CD14-positive monocyte (primary cell): Measurements from ENCODE around the gene HENMT1. TPM values are rescaled to one million over a fixed set of nuclear protein-coding genes. Genes with fewer than 3 reads are reported as not detected.

Source experiments
- DNase-seq, 3 donors: peaks; one replicate each; pipeline ENCODE4 v3.0.0-alpha.2; 2011 to 2022
- H2AFZ ChIP-seq: 2 replicates; pipeline ENCODE4 v1.6.0; 2012; ENCODE audit warnings: mild to moderate bottlenecking, low read depth, low read length, inconsistent platforms; ENCODE audit not compliant: insufficient read depth, poor library complexity, severe bottlenecking
- H3K27ac ChIP-seq, 2 donors: 1 replicate in 1 of 2; 2 replicates in 1 of 2; pipeline ENCODE4 v1.5.1; 2012 to 2013; ENCODE audit warnings: low read length in 2 of 2, control low read depth in 1 of 2, inconsistent platforms in 1 of 2, low read depth in 1 of 2, mild to moderate bottlenecking in 1 of 2
- H3K27me3 ChIP-seq, 2 donors: one replicate each; pipeline versions ENCODE4 v1.6.0 to v1.6.1; 2011 to 2013; ENCODE audit warnings: low read length in 2 of 2; ENCODE audit not compliant: control insufficient read depth in 2 of 2, insufficient read depth in 2 of 2
- H3K36me3 ChIP-seq, 2 donors: replicated peaks in 1 of 2; 1 replicate in 1 of 2; 2 replicates in 1 of 2; pipeline versions ENCODE4 v1.5.1 to v1.6.1; 2012 to 2013; ENCODE audit warnings: low read length in 2 of 2, control low read depth in 1 of 2, inconsistent platforms in 1 of 2, mild to moderate bottlenecking in 1 of 2; ENCODE audit not compliant: insufficient read depth in 2 of 2, control insufficient read depth in 1 of 2
- H3K4me1 ChIP-seq, 2 donors: 1 replicate in 1 of 2; 2 replicates in 1 of 2; pipeline versions ENCODE4 v1.5.1 to v1.6.1; 2012 to 2013; ENCODE audit warnings: low read length in 2 of 2, control low read depth in 1 of 2, inconsistent platforms in 1 of 2, mild to moderate bottlenecking in 1 of 2, moderate library complexity in 1 of 2; ENCODE audit not compliant: insufficient read depth in 2 of 2, control insufficient read depth in 1 of 2
- H3K4me2 ChIP-seq: replicated peaks from 2 replicates; pipeline ENCODE3; 2012; ENCODE audit warnings: low read length, moderate library complexity, mild to moderate bottlenecking; ENCODE audit not compliant: poor library complexity, severe bottlenecking; ENCODE audit errors: extremely low read depth
- H3K4me3 ChIP-seq, 3 experiments: fragments of 200-600 bp in 1 of 3; sonication (generic) in 1 of 3; replicated peaks in 1 of 3; 1 replicate in 2 of 3; 2 replicates in 1 of 3; pipeline ENCODE4 v1.5.1; 2011 to 2013; ENCODE audit warnings: low read length in 3 of 3, mild to moderate bottlenecking in 3 of 3, control low read depth in 2 of 3, low read depth in 2 of 3, inconsistent platforms in 1 of 3, moderate library complexity in 1 of 3
- H3K79me2 ChIP-seq: 2 replicates; pipeline ENCODE4 v1.6.0; 2012; ENCODE audit warnings: mild to moderate bottlenecking, control low read depth, inconsistent platforms, low read length, moderate library complexity; ENCODE audit not compliant: insufficient read depth
- H3K9ac ChIP-seq: 2 replicates; pipeline ENCODE4 v1.6.0; 2017; ENCODE audit warnings: low read length, mild to moderate bottlenecking; ENCODE audit not compliant: insufficient read depth, poor library complexity, severe bottlenecking
- H3K9me3 ChIP-seq, 2 donors: replicated peaks in 1 of 2; 1 replicate in 1 of 2; 2 replicates in 1 of 2; pipeline versions ENCODE4 v1.5.1 to v1.6.1; 2012 to 2013; ENCODE audit warnings: low read length in 2 of 2, control low read depth in 1 of 2; ENCODE audit not compliant: control insufficient read depth in 1 of 2, insufficient read depth in 1 of 2
- H4K20me1 ChIP-seq: 2 replicates; pipeline ENCODE4 v1.6.0; 2012; ENCODE audit warnings: mild to moderate bottlenecking, low read length, control low read depth, moderate library complexity; ENCODE audit not compliant: insufficient read depth
- H3K27ac Mint-ChIP-seq, 7 donors: one replicate each; pipeline ENCODE4 v1.8.0; 2020; ENCODE audit warnings: mild to moderate bottlenecking in 7 of 7, mixed read lengths in 7 of 7, moderate library complexity in 6 of 7, inconsistent platforms in 2 of 7
- H3K27me3 Mint-ChIP-seq, 3 donors: one replicate each; pipeline ENCODE4 v1.8.0; 2021 to 2022; ENCODE audit warnings: low read depth in 3 of 3, mild to moderate bottlenecking in 3 of 3, mixed read lengths in 3 of 3, moderate library complexity in 3 of 3, inconsistent platforms in 1 of 3
- H3K36me3 Mint-ChIP-seq, 2 donors: one replicate each; pipeline ENCODE4 v1.8.0; 2020; ENCODE audit warnings: mixed read lengths in 2 of 2, inconsistent platforms in 1 of 2, mild to moderate bottlenecking in 1 of 2
- H3K4me1 Mint-ChIP-seq: one replicate; pipeline ENCODE4 v1.8.0; 2020; ENCODE audit warnings: mild to moderate bottlenecking, mixed read lengths
- H3K4me3 Mint-ChIP-seq, 2 donors: one replicate each; pipeline ENCODE4 v1.8.0; 2020; ENCODE audit warnings: mild to moderate bottlenecking in 2 of 2, mixed read lengths in 2 of 2, moderate library complexity in 1 of 2
- H3K9me3 Mint-ChIP-seq, 7 donors: one replicate each; pipeline ENCODE4 v1.8.0; 2020 to 2022; ENCODE audit warnings: mixed read lengths in 7 of 7, mild to moderate bottlenecking in 6 of 7, moderate library complexity in 6 of 7, inconsistent platforms in 2 of 7
- CTCF ChIP-seq: fragments of 200-600 bp; IDR thresholded peaks from one replicate; pipeline ENCODE4 v1.8.0; 2022; ENCODE audit warnings: antibody characterized with exemption, mild to moderate bottlenecking
- WGBS: methylation state at CpG from one replicate; pipeline ENCODE4 v1.1.5; 2013; ENCODE audit warnings: missing lambda C conversion rate; ENCODE audit not compliant: insufficient coverage; 5-methylcytosine and 5-hydroxymethylcytosine counted together
- intact Hi-C, 2 donors: fragments of 100-400 bp; cut with micrococcal nuclease; formaldehyde crosslinking; loops; one replicate each; pipeline versions ENCODE4 v1.15.0 to v1.15.1; 2023
- polyA plus RNA-seq, 3 donors: library from polyadenylated mRNA; depleted of rRNA in 1 of 3; unstranded in 2 of 3; stranded (reverse) in 1 of 3; fragments of 300-500 nt in 2 of 3; fragments of >200 nt in 1 of 3; fragmentation: Illumina TruSeq in 2 of 3; gene quantifications; 1 replicate in 2 of 3; 2 replicates in 1 of 3; pipeline ENCODE4 v1.2.3, GENCODE V29; 2012 to 2021

The HENMT1 gene
- polyA plus RNA-seq, 3 donors, result 10.5 to 14.5 (median 13.4) TPM

GRCh38 chr1:108617008-108617723 is 43.7 kb downstream of the HENMT1 start:
- H3K4me3 ChIP-seq, result no peak overlapping the region
- WGBS, result 99% methylated on average over 6 of the region's 8 CpGs
- no peak for DNase-seq
- H3K27ac ChIP-seq, result no peak overlapping the region
- Mint-ChIP-seq H3K36me3 (peaks cover 23 to 27% of the 10 kb centered on the region in 2 donors), H3K27me3 (peaks cover 0 to 1% (median 0%) of the 10 kb centered on the region in 3 donors), H3K4me3 (no peak overlapping the region), H3K9me3 (no peaks in the 10 kb centered on the region), H3K4me1 (no peaks in the 10 kb centered on the region), H3K27ac (no peak overlapping the region)
- H2AFZ ChIP-seq, result no peak overlapping the region
- H3K4me2 ChIP-seq, result no peak overlapping the region
- H3K4me1 ChIP-seq, result no peaks in the 10 kb centered on the region
- H3K9ac ChIP-seq, result no peak overlapping the region
- peaks cover 57 to 90% of the 10 kb centered on the region in 2 donors for H3K36me3 ChIP-seq
- no peaks in the 10 kb centered on the region for H4K20me1 ChIP-seq
- no peaks in the 10 kb centered on the region for H3K27me3 ChIP-seq
- intact Hi-C loops, result no loop called here
- no peak for TF ChIP-seq CTCF
- no peaks in the 10 kb centered on the region for H3K79me2 ChIP-seq
- H3K9me3 ChIP-seq, result no peaks in the 10 kb centered on the region

- Mint-ChIP-seq H3K4me3 (no peak overlapping the region), H3K36me3 (peaks cover 13 to 15% of the 10 kb centered on the region in 2 donors), H3K27me3 (no peaks in the 10 kb centered on the region), H3K4me1 (no peaks in the 10 kb centered on the region), H3K27ac (no peak overlapping the region), H3K9me3 (no peaks in the 10 kb centered on the region)
- Histone ChIP-seq H3K9me3 (no peaks in the 10 kb centered on the region), H4K20me1 (no peaks in the 10 kb centered on the region), H3K9ac (no peak overlapping the region), H3K27ac (no peak overlapping the region), H3K4me2 (no peak overlapping the region), H3K79me2 (no peaks in the 10 kb centered on the region), H3K36me3 (peaks cover 51 to 81% of the 10 kb centered on the region in 2 donors), H3K4me3 (no peak overlapping the region), H2AFZ (no peak overlapping the region), H3K4me1 (no peaks in the 10 kb centered on the region), H3K27me3 (no peaks in the 10 kb centered on the region)
- intact Hi-C loops, result no loop called here
- TF ChIP-seq CTCF, result no peak
- WGBS, result 100% methylated on average over 1 of the region's 2 CpGs
- no peak for DNase-seq
Observed at GRCh38 chr1:108615544-108615943, 45.3 kb downstream of the HENMT1 start.
